GM19372 (cell line): ENCODE results near the gene CATSPER3.
"Not testable (repeated sequence)": the region's sequence is repeated elsewhere in the genome, so short reads cannot be mapped to it uniquely, and the experiment has no call there.

ENCODE experiments used
- ATAC-seq: cut with Tn5 transposase; IDR thresholded peaks from one replicate; pipeline ENCODE4 v1.9.1; 2021; ENCODE audit warnings: mild to moderate bottlenecking, low read depth, moderate library complexity; ENCODE audit not compliant: unreplicated experiment

Gene CATSPER3

GRCh38 chr5:134969166-134969565 lies 1.5 kb downstream of the CATSPER3 start:
- no peak for ATAC-seq

- no peak for ATAC-seq
Measured at GRCh38 chr5:134975078-134975715, 7.5 kb downstream of the CATSPER3 start.

GRCh38 chr5:134975843-134976242 lies 8.1 kb downstream of the CATSPER3 start:
- no peak for ATAC-seq

GRCh38 chr5:134976841-134977240 lies 9.1 kb downstream of the CATSPER3 start:
- no peak for ATAC-seq

GRCh38 chr5:134979416-134979815 lies 11.7 kb downstream of the CATSPER3 start:
- ATAC-seq = no peak

GRCh38 chr5:134982230-134982629 lies 14.5 kb downstream of the CATSPER3 start:
- no peak for ATAC-seq

- no peak for ATAC-seq
Measured at GRCh38 chr5:134989266-134989830, 21.6 kb downstream of the CATSPER3 start.

GRCh38 chr5:134990183-134990582 lies 22.5 kb downstream of the CATSPER3 start:
- not testable (repeated sequence) for ATAC-seq

- ATAC-seq = no peak
Measured at GRCh38 chr5:134992148-134992547, 24.4 kb downstream of the CATSPER3 start.

- no peak for ATAC-seq
Measured at GRCh38 chr5:134993161-134993560, 25.5 kb downstream of the CATSPER3 start.

GRCh38 chr5:134994560-134995156 lies 27.0 kb downstream of the CATSPER3 start:
- ATAC-seq = no peak

- ATAC-seq = no peak
Measured at GRCh38 chr5:134995850-134996402, 28.2 kb downstream of the CATSPER3 start.

GRCh38 chr5:134997015-134997414 lies 29.3 kb downstream of the CATSPER3 start:
- no peak for ATAC-seq

GRCh38 chr5:134998068-134998467 lies 30.4 kb downstream of the CATSPER3 start:
- not testable (repeated sequence) for ATAC-seq

GRCh38 chr5:135004376-135004775 lies 36.7 kb downstream of the CATSPER3 start:
- ATAC-seq = no peak

GRCh38 chr5:135005076-135005475 lies 37.4 kb downstream of the CATSPER3 start:
- ATAC-seq = no peak

- no peak for ATAC-seq
Measured at GRCh38 chr5:135007305-135007704, 39.6 kb downstream of the CATSPER3 start.

- ATAC-seq = no peak
Measured at GRCh38 chr5:135007749-135008363, 40.1 kb downstream of the CATSPER3 start.

GRCh38 chr5:135008556-135008955 lies 40.8 kb downstream of the CATSPER3 start:
- ATAC-seq = no peak

- no peak for ATAC-seq
Measured at GRCh38 chr5:135008981-135009735, 41.5 kb downstream of the CATSPER3 start.
